HG03095 (cell line): Measurements from ENCODE around the gene ADCY7.
A peak's percentile ranks its signal among the peaks of the same experiment; 100 is the strongest.

Experiments
- ATAC-seq: cut with Tn5 transposase; IDR thresholded peaks from one replicate; pipeline ENCODE4 v1.9.1; 2021; ENCODE audit warnings: moderate library complexity; ENCODE audit not compliant: unreplicated experiment

The ADCY7 gene

DNA sequence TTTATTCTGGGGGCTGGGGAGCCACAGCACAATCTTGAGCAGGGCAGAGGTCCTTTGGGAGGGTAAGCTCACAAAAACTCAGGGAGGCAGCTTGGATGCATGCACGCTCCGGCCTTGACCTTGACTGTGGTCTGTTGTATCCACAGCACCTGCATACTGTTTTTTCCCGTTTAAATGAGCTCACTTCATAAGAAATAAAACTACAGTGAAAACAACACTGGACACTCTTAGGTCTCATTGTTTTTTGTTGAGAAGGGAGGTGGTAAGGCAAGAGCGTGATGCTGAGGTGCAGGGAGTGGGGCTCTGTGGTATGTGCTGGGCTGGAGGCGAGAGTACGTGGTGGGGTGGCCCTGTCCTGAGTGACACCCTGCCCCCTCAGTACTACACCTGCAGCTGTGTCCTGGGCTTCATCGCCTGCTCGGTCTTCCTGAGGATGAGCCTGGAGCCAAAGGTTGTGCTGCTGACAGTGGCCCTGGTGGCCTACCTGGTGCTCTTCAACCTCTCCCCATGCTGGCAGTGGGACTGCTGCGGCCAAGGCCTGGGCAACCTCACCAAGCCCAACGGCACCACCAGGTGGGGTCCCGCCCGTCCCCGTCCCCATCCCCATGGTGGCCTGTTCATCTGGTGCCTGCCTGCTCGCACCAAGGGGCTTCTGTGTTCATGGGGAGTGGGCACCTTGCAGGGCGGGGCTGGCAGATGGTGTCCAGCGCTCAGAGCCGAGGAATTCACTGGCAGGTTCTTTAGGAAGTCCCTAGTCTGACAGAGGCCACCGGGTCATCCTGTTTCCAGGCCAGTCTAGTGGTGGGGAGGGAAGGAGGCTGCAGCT is 44.2 kb downstream of the ADCY7 start:
- no peak for ATAC-seq

GRCh38 chr16:50311134-50311528 is 44.8 kb downstream of the ADCY7 start:
- no peak for ATAC-seq

DNA sequence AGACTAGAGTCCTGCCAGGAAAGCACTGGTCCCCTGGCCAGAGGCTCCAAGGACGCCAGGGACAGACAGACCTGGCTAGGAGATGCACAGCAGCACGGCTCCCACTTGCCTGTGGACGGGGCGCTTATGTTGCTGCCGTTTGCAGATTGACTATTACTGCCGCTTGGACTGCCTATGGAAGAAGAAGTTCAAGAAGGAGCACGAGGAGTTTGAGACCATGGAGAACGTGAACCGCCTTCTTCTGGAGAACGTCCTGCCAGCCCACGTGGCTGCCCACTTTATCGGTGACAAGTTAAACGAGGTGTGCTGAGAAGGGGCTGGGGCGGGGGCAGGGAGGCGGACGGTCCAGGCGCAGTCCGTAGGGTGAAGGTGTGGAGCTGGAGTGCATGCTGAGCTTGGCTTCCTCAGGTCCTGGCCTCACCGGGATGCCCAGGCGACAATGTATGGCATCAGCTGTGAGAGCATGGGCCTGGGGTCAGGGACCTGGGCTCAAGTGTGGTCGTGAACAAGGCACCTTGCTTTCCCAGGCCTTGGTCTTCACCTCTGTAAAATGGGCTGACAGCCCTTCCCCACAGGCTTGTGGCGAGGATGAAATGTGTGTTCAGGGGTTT is 45.6 kb downstream of the ADCY7 start:
- ATAC-seq: no peak

DNA sequence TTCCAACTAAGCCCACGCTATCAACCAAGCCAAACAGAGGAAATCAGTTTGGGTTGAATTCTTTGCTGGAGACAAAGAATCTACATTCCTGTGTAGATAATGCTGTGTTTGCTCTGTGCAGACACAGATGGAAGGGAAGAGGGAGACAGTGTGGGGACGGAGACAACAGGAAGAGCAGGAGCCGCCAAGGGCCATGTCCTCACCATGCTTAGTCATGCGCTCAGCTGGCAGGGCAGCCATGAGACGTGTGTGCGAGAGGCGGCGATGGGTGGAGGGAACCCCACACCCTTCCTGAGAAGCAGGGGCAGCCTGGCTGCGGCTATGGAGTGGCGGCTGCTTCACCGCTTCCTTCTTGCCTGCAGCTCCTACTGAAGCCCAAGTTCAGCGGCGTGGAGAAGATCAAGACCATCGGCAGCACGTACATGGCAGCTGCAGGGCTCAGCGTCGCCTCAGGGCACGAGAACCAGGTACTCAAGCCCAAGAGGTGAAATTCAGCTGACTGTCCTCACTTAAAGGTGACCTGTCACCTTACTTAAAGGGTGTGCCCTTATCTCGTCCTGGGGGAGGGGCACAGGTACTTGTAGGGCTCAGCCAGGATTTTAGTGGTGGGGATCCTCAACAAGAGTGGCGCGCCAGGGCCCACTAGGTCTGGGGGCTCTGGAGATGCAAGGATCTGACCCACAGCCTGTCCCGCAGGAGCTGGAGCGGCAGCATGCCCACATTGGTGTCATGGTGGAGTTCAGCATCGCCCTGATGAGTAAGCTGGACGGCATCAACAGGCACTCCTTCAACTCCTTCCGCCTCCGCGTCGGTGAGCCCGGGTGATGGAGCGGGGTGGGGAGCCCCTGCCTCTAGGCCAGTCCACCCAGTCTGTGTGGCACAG is 47.5 kb downstream of the ADCY7 start:
- no peak for ATAC-seq

- ATAC-seq: no peak
These were observed 48.3 kb downstream of the ADCY7 start for GRCh38 chr16:50314665-50315064.

- ATAC-seq: no peak
These were observed 49.1 kb downstream of the ADCY7 start for GRCh38 chr16:50315346-50315997.

GRCh38 chr16:50316102-50316847 is 49.9 kb downstream of the ADCY7 start:
- ATAC-seq: no peak

DNA sequence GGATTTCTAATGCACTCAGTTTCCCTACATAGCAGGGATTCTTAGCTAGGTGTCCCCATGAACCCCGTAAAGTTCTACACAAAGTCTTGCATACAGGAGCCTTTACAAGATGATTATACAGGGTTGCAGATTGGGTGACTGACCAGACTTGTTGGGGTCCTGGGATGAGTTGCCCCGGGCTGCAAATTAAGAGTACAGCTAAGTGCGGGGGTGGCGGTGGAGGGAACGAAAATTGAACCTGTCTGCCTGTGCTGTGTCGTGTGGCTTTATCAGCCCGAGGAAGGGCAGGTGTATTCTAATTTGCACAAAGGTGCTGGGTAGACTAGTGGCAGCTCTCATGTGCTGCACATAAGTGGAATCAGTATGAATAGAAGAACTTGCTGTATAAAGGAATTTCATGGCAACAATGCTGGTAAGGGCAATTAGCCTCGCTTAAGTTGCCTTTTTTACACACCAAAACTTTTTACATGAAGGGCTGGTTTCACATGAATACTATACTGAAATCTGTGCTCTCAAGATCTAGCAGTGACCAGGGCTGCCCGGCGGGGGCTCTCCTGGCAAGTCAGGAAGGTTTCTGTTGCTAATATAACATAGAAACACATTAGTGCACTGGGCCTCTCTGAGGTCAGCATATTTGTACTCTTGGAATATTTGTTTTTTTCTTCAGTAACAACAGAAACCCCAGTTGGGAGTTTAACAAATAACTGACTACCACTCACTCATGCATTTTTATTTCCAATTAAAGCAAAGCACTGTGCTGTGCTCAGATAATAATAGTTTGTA is 50.7 kb downstream of the ADCY7 start:
- ATAC-seq: no peak

DNA sequence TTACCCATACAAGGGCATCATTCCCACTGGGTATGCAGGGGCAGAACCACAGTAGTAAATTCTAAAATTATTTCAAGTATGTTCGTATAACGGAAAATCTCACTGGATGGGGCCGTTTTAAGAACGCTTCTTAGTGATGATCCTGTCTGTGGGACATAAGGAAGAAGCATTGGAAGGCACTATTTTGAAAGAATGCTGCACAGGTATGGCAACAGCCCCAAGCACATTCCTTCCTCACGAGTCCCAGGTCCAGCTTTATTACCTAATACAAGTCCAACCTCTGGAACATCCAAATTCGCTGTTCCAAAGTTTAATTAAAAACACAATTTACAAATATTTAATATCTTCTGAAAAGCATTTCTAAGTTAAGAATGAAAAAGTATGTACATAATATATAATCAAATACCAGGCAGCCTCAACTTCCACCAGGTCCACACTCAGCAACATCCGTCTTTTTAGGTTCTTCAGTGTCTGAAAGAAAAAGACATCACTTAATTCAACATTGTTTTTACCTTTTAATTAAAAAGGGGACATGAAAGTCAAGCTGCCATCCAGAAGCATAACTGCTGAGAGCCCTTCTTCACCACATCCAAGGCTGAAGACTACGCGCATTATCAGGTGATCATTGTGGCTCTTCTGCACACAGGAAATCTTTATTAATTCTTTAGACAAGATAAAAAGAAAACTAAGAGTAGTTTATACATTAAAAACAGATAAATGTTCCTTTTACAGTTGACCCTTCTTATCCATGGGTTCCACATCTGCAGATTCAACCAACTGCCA is 52.6 kb downstream of the ADCY7 start:
- no peak for ATAC-seq

GRCh38 chr16:50320310-50320709 is 54.0 kb downstream of the ADCY7 start:
- no peak for ATAC-seq

DNA sequence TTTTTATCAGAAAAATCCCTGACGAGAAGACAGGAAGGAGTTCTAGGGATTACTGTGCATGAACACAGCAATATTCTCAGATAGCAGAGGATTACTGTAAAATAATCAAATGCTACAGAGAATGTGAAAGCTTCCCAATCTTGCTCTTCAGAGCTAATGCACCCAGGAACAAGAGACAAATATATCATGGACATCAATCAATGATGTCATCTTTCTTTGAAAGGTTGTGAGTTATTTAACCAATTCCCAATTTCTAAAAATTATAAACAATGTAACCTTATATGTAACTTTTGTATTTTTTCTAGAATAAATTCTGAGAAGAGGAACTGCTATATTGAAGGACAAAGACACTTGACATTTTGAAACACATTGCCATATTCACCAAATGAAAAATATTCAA is 56.0 kb downstream of the ADCY7 start:
- no peak for ATAC-seq

DNA sequence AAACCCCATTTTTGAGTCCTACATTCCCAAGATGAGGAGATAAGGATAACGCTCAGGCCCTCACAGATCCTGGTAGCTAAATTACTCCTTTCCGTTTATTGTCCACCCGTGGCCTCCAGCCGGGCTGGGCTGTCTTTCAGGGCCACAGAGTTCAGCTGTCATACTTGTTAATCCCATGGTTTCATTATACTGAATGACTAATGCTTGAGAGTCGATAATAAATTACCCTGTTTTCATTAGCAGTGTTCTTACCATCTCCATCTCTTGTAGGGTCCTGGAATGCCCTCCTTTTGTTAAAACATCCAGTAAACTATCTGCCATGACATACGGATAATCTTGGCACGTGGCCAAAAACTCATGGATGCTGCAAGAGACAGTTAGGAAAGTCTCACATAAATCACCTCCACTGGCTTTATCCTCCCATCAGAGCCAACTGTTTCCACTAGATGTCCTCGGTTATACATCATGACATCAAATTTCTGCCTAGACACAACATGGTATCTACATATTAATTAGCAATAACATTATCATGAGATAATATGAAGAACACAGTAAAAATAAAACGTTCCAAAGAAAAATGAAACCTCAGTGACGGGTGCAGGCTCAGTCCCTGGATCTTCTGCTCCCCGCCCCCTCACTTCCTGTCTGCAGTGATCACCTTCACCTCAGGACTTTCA is 57.1 kb downstream of the ADCY7 start:
- ATAC-seq: no peak

GRCh38 chr16:50324345-50324744 is 58.0 kb downstream of the ADCY7 start:
- ATAC-seq: no peak

- ATAC-seq: no peak
These were observed 59.9 kb downstream of the ADCY7 start for GRCh38 chr16:50326264-50326663.

DNA sequence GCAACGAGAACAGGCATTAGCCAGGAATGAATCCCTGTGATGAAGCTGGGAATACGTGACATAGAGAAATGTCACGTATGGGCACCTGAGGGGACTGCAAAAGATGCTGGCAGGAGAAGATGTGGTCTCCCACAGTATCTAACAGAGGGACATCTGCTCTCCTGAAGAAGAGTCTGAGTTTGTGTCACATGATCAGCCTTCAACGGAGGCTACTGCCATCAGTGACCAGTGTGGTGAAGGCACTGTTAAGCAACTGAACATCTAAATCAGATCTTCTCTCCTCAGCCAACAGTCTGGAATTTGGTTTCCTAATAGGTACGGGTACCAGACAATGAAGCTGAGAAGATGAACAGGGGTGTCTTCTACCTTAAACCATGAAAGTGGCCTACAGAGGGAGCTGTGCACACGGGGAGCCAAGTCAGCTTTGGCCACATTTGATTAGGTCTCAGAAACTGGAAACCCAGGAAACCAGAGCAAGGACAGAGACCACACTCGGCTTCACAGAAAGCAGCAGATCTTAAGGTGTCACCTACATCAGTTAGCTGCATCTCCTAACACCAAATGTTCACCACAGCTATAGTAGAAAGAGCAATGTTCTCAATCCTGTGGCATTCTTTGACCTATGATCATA is 60.6 kb downstream of the ADCY7 start:
- peak; percentile 74 for ATAC-seq

GRCh38 chr16:50329446-50330189 is 63.3 kb downstream of the ADCY7 start:
- no peak for ATAC-seq

- no peak for ATAC-seq
These were observed 65.2 kb downstream of the ADCY7 start for GRCh38 chr16:50331570-50331969.
